ENCODE results near the gene ATF7IP2. TPM values are rescaled to one million over a fixed set of nuclear protein-coding genes. Genes with fewer than 3 reads are reported as not detected.

The ATF7IP2 gene
- total and polyA plus RNA-seq, 2 experiments from 2014 or later = 26.0 to 93.5 TPM

DNA sequence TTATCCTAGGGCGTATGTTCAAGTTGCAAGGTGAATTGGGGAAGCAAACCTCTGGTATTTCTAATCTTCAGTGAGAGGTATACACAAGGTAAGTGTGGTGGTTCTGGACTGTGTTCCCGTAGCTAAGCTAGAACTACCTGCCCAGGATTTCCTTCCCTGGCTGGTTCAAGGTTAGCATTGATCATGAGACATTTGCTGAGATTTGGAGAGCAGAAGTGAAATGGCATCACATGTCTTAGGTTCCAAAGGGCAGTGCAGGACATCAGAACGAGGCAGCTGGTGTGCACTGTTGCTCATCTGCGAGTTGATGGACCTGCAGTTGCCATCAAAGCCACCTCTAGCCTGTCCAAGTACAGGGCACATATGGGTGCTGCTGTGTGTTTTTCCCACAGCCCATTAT lies 99.3 kb downstream of the ATF7IP2 start:
- no peak for DNase-seq (ENCODE audit: low read depth in 1 of 2, low spot score in 1 of 2)
- no peak for TF ChIP-seq CTCF (IDR thresholded peaks at IDR 0.05; ENCODE audit: low read depth, low read length)
- Histone ChIP-seq H3K4me3 (no peak overlapping the region), H3K27ac (no peak overlapping the region), H3K27me3 (no peaks in the 10 kb centered on the region), H3K4me1 (ENCODE audit: low read depth) (no peaks in the 10 kb centered on the region), H3K36me3 (peaks cover 7% of the 10 kb centered on the region), H3K9me3 (ENCODE audit: low read depth) (no peaks in the 10 kb centered on the region)

DNA sequence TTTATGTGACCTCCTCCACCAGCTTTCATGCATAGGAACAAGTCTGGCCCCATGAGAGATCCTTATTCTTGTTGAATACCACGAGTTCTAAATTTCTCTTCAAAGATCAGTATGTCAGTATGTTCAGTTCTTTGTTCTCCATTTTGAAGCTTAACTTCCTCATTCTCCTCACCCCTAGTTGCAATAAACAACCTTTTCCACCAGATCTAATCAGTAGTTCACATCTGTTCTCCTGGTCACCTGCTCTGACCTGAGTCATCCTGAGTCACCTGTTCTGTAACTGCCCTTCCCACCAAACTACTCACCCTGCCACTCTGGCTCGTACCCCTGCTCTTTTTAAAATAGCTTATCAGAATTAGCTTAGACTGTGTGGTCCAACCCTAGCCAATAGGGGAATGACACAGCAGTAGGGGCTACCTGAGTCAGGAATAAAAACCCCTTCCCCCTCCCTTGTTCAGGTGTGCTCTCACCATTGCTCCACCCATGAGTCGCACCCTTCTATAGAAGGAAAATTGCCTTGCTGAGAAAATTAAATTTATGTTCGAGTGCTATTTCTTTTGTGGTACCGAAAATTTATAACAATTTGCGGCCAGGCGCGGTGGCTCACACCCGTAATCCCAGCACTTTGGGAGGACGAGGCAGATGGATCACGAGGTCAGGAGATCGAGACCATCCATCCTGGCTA lies 100.0 kb downstream of the ATF7IP2 start:
- DNase-seq (ENCODE audit: low read depth in 1 of 2, low spot score in 1 of 2) = no peak
- Histone ChIP-seq H3K9me3 (ENCODE audit: low read depth) (no peaks in the 10 kb centered on the region), H3K4me3 (no peak overlapping the region), H3K27me3 (no peaks in the 10 kb centered on the region), H3K27ac (no peak overlapping the region), H3K4me1 (ENCODE audit: low read depth) (no peaks in the 10 kb centered on the region), H3K36me3 (peaks cover 7% of the 10 kb centered on the region)
- no peak for TF ChIP-seq CTCF (IDR thresholded peaks at IDR 0.05; ENCODE audit: low read depth, low read length)

DNA sequence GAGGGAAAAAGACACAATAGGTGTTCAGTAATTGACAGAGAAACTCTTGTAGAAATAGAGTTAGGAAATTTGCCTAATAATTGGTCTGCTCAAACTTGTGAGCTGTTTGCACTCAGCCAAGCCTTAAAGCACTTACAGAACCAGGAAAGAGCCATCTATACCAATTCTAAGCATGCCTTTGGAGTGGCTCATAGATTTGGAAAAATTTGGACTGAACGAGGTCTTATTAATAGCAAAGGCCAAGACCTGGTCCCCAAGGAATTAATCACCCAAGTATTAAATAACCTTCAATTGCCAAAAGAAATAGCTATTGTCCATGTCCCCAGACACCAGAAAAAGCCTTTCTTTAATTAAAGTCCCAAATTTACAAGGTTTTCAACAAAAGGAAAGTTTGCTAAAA lies 104.3 kb downstream of the ATF7IP2 start:
- no peak for DNase-seq (ENCODE audit: low read depth in 1 of 2, low spot score in 1 of 2)
- H3K4me3 ChIP-seq = no peak overlapping the region
- no peak for TF ChIP-seq CTCF (IDR thresholded peaks at IDR 0.05; ENCODE audit: low read depth, low read length)
- H3K27me3 ChIP-seq = no peaks in the 10 kb centered on the region
- H3K4me1 ChIP-seq (ENCODE audit: low read depth) = no peaks in the 10 kb centered on the region
- no peak overlapping the region for H3K27ac ChIP-seq
- H3K9me3 ChIP-seq (ENCODE audit: low read depth) = no peaks in the 10 kb centered on the region
- H3K36me3 ChIP-seq = no peaks in the 10 kb centered on the region

GRCh38 chr16:10493276-10493675 lies 107.4 kb downstream of the ATF7IP2 start:
- Histone ChIP-seq H3K36me3 (no peaks in the 10 kb centered on the region), H3K27ac (no peak overlapping the region), H3K27me3 (no peaks in the 10 kb centered on the region), H3K4me3 (no peak overlapping the region), H3K9me3 (ENCODE audit: low read depth) (no peaks in the 10 kb centered on the region), H3K4me1 (ENCODE audit: low read depth) (no peaks in the 10 kb centered on the region)
- TF ChIP-seq CTCF (IDR thresholded peaks at IDR 0.05; ENCODE audit: low read depth, low read length) = no peak
- no peak for DNase-seq (ENCODE audit: low read depth in 1 of 2, low spot score in 1 of 2)

DNA sequence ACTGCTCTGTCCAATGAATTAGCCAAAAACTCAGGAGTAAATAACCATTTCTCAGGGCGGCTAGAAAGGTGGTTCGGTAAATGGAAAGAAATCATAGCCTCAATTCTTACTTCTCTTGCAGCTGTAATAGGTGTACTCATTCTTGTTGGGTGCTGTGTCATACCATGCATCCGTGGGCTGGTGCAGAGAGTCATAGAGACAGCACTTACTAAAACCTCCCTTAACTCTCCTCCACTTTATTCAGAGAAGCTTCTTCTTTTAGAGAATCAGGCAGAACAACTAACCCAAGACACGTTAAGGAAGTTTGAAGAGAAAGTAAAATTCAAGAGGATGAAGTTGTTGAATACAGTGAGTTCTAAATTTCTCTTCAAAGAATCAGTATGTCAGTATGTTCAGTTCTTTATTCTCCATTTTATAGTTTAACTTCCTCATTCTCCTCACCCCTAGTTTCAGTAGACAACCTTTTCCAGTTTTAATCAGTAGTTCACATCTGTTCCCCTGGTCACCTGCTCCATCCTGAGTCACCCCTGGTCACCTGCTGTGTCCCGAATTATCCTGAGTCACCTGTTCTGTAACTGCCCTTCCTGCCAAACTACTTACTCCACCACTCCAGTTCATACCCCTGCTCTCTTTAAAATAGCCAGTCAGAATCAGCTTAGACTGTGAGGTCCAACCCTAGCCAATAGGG lies 108.6 kb downstream of the ATF7IP2 start:
- Histone ChIP-seq H3K27ac (no peak overlapping the region), H3K27me3 (no peaks in the 10 kb centered on the region), H3K9me3 (ENCODE audit: low read depth) (no peaks in the 10 kb centered on the region), H3K4me1 (ENCODE audit: low read depth) (no peaks in the 10 kb centered on the region), H3K4me3 (no peak overlapping the region), H3K36me3 (no peaks in the 10 kb centered on the region)
- DNase-seq (ENCODE audit: low read depth in 1 of 2, low spot score in 1 of 2) = no peak
- no peak for TF ChIP-seq CTCF (IDR thresholded peaks at IDR 0.05; ENCODE audit: low read depth, low read length)
